Measurements from ENCODE around the gene NDUFB7. TPM values are rescaled to one million over a fixed set of nuclear protein-coding genes. Genes with fewer than 3 reads are reported as not detected.

NDUFB7 gene
- total RNA-seq, 6 experiments from 2014 or later, result 81.7 to 275 (median 112) TPM

DNA sequence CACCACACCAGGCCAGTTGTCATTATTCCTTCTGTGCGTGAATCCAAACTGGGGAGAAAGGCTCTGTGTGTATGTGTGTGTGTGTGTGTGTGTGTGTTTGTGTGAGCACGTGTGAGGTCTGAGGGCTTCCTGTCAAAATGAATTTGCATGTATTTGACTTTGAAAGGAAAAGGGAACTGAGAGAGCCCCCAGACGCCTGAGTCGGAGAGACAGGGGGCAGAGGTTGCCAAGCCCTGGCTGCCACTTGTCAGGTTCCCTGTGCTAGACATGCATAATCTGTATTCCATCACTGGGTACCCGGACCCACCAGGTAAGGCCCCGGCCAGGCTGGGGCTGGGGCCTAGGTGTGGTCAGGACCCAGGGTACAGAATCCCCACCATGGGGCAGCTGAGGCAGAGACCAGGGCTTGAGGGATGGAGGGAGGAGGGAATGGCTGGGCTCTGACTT lies 11.1 kb upstream of the NDUFB7 start, which contains the start of gene CLEC17A:
TSS of gene CLEC17A (plus strand) at position 191 of the 447 bp plus-strand sequence. CDS start at position 268, 77 bp downstream.
- Histone ChIP-seq H3K9me3 (no peaks in the 10 kb centered on the region), H3K27me3 (no peaks in the 10 kb centered on the region), H3K4me3 (no peak within 1 kb of the TSS), H3K4me1 (no peaks in the 10 kb centered on the region), H3K27ac (no peak within 1 kb of the TSS), H3K36me3 (no peaks in the 10 kb centered on the region)
- TF ChIP-seq POLR2A (IDR thresholded peaks at IDR 0.05), result no peak
- TF ChIP-seq, protein P1, sequence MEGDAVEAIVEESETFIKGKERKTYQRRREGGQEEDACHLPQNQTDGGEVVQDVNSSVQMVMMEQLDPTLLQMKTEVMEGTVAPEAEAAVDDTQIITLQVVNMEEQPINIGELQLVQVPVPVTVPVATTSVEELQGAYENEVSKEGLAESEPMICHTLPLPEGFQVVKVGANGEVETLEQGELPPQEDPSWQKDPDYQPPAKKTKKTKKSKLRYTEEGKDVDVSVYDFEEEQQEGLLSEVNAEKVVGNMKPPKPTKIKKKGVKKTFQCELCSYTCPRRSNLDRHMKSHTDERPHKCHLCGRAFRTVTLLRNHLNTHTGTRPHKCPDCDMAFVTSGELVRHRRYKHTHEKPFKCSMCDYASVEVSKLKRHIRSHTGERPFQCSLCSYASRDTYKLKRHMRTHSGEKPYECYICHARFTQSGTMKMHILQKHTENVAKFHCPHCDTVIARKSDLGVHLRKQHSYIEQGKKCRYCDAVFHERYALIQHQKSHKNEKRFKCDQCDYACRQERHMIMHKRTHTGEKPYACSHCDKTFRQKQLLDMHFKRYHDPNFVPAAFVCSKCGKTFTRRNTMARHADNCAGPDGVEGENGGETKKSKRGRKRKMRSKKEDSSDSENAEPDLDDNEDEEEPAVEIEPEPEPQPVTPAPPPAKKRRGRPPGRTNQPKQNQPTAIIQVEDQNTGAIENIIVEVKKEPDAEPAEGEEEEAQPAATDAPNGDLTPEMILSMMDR (IDR thresholded peaks at IDR 0.05), result no peak
- peak in 1 of 4 donors; percentile 29 for ATAC-seq
- no peak for DNase-seq
- intact Hi-C loops (cut with DNase I), result no loop called here
- 15% methylated on average over 2 of the region's 6 CpGs for WGBS (ENCODE audit: insufficient coverage, low coverage, low lambda C conversion rate, missing lambda C conversion rate)

DNA sequence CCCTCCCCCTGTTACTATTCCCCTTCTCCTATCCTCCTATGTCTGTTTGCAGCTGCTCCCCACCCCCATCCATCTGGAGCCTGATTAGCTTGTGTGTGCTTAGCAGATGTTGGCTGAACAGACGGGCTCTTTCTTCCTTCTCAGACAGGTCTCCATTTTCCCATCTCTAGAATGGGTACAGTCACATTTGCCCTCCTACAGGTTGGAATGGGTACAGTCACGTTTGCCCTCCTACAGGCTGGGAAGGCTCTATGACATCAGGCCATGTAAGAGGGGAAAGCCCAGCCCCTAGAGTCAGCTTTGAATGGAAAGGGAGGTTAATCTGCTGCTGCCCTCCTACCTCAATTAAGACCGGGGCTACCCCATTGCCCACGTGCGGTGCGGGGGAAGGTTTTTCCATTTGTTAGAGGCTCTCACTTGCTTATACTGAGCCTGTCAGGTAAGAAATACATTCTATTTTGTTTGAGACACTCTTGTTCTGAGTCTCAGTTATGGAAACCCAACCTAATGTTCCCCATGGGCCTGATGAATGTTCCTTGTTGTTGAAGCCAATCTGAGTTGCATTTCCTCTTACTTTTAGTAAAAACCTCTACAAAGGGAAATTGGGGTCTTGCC lies 8.9 kb upstream of the NDUFB7 start:
- no peaks in the 10 kb centered on the region for H3K9me3 ChIP-seq
- no peak for ATAC-seq
- H3K4me3 ChIP-seq, result no peak overlapping the region
- WGBS (ENCODE audit: insufficient coverage, low coverage, low lambda C conversion rate, missing lambda C conversion rate), result 55% methylated on average over 6 of the region's 6 CpGs
- H3K4me1 ChIP-seq, result no peaks in the 10 kb centered on the region
- no peaks in the 10 kb centered on the region for H3K36me3 ChIP-seq
- H3K27ac ChIP-seq, result no peak overlapping the region
- TF ChIP-seq, protein P1 (IDR thresholded peaks at IDR 0.05), result no peak
- no peak for TF ChIP-seq POLR2A (IDR thresholded peaks at IDR 0.05)
- H3K27me3 ChIP-seq, result no peaks in the 10 kb centered on the region
- no peak for DNase-seq
- intact Hi-C loops (cut with DNase I), result no loop called here

DNA sequence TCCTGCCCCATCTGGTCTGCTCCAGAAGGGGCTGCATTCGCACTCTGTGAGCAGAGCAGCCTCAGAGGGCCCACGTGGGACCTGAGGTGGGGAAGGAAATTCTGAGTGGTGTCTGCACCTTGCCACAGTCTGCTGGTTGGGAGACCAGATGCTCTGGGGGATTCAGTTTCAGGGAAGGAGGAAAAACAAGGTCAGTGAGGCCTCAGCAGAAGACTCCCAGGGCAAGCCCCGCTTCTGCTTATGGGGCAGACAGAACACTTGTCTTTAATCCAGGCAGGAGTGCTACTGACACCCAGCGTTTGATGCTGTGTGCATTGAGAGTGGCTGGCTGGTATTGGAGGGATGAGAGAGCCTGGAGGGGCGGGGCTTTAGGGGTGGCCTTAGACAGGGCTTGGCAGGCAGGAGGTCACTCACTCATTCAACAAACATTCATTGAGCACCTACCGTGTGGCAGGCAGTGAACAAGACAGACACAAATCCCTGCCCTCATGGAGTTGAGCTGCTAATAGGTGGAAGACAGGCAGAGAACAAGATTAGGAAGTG lies 6.1 kb upstream of the NDUFB7 start:
- intact Hi-C loops (cut with DNase I), result loop anchor here in 1 of 2 donors (10.0 kb wide), 1 partner anchor 107 kb away; no protein-coding TSS in a partner anchor
- Histone ChIP-seq H3K4me1 (no peaks in the 10 kb centered on the region), H3K27me3 (no peaks in the 10 kb centered on the region), H3K4me3 (no peak overlapping the region), H3K27ac (no peak overlapping the region), H3K9me3 (no peaks in the 10 kb centered on the region), H3K36me3 (no peaks in the 10 kb centered on the region)
- WGBS (ENCODE audit: insufficient coverage, low coverage, low lambda C conversion rate, missing lambda C conversion rate), result 57% methylated on average over 5 of the region's 6 CpGs
- no peak for TF ChIP-seq POLR2A (IDR thresholded peaks at IDR 0.05)
- TF ChIP-seq, protein P1 (IDR thresholded peaks at IDR 0.05), result no peak
- DNase-seq, result no peak
- ATAC-seq, result no peak

DNA sequence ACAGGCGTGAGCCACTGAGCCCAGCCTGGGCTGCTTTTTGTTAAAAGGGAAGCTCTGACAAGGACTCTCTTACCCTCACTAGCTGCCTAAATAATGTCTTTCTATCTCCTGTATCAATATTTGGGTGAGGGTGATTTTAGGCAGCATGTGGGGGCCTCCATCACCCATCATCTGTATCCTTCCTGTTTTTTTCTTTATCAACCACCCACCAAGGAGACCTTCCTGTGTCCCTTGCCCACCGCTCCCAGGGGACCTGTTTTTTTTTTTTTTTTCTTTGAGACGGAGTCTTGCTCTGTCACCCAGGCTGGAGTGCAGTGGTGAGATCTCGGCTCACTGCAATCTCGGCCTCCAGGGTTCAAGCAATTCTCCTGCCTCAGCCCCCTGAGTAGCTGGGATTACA lies 5.4 kb upstream of the NDUFB7 start:
- intact Hi-C loops (cut with DNase I), result loop anchor here in 1 of 2 donors (10.0 kb wide), 1 partner anchor 108 kb away; no protein-coding TSS in a partner anchor
- TF ChIP-seq POLR2A (IDR thresholded peaks at IDR 0.05), result no peak
- TF ChIP-seq, protein P1 (IDR thresholded peaks at IDR 0.05), result no peak
- WGBS (ENCODE audit: insufficient coverage, low coverage, low lambda C conversion rate, missing lambda C conversion rate), result 81% methylated on average over 5 of the region's 5 CpGs
- Histone ChIP-seq H3K4me1 (no peaks in the 10 kb centered on the region), H3K27ac (no peak overlapping the region), H3K36me3 (no peaks in the 10 kb centered on the region), H3K27me3 (no peaks in the 10 kb centered on the region), H3K9me3 (no peaks in the 10 kb centered on the region), H3K4me3 (no peak overlapping the region)
- no peak for ATAC-seq
- DNase-seq, result no peak
